Measurements from ENCODE around the gene RPH3AL. TPM values are rescaled to one million over a fixed set of nuclear protein-coding genes. Genes with fewer than 3 reads are reported as not detected.

Gene RPH3AL
- polyA plus RNA-seq, 1 donor from 2014 or later = 0.87 TPM

DNA sequence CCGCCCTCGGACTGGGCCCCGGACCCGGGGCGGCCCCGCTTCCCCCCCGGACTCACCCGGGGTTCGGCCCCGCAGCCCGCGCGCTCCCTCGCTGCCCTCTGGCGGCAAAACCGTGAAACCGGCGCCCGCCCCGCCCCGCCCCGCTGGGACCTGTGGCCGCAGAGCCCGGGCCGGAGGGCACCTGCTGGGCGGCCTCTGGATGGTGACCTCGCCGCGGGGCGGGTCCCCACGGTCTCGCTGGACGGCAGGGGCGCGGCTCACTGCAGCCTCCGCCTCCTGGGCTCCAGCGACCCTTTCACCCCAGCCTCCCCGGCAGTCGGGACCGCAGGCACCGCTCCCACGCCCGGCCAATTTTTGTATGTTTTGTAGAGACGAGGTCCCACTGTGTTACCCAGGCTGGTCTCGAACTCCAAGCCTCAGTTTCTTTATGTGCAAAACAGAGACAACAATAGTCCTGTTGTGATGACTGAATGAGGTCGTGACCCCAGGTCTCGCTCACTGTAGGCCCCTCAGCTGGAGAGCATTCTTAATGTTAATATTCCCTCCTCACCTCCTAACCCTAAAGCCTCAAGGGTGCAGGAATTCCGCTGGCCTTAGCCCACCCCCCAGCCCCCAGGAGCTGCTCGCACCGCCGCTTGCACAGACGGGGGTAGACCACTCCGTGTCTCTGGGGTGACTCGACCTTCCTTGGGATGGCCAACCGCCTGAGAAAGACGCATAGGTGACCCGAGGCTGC is 33.7 kb upstream of the RPH3AL start:
- Histone ChIP-seq H3K9me3 (ENCODE audit: low read length) (no peaks in the 10 kb centered on the region), H3K4me2 (ENCODE audit: low read length) (no peak overlapping the region), H3K27me3 (ENCODE audit: insufficient read depth, low read depth, low read length) (no peaks in the 10 kb centered on the region), H3K4me3 (ENCODE audit: low read length) (peak overlapping the region; percentile 49), H3F3A (ENCODE audit: insufficient read depth, low read length, poor library complexity, severe bottlenecking) (peaks cover 9% of the 10 kb centered on the region), H3K79me2 (replicated peaks; ENCODE audit: insufficient read depth, low read length) (no peaks in the 10 kb centered on the region), H3K9me2 (ENCODE audit: insufficient read depth, low read length) (no peaks in the 10 kb centered on the region), H3K9ac (ENCODE audit: low read length) (peak overlapping the region; percentile 29), H3K36me3 (ENCODE audit: insufficient read depth, low read length) (no peaks in the 10 kb centered on the region), H4K20me1 (ENCODE audit: insufficient read depth) (no peaks in the 10 kb centered on the region), H2AFZ (ENCODE audit: low read depth, low read length) (no peak overlapping the region), H3K27ac (ENCODE audit: low read length) (no peak overlapping the region)
- TF ChIP-seq SMC3 (conservative IDR thresholded peaks at IDR 0.05; ENCODE audit: poor library complexity) = peak; percentile 89
- no peak for TF ChIP-seq TAF1 (IDR thresholded peaks at IDR 0.05; ENCODE audit: low read depth)
- TF ChIP-seq, protein P1, sequence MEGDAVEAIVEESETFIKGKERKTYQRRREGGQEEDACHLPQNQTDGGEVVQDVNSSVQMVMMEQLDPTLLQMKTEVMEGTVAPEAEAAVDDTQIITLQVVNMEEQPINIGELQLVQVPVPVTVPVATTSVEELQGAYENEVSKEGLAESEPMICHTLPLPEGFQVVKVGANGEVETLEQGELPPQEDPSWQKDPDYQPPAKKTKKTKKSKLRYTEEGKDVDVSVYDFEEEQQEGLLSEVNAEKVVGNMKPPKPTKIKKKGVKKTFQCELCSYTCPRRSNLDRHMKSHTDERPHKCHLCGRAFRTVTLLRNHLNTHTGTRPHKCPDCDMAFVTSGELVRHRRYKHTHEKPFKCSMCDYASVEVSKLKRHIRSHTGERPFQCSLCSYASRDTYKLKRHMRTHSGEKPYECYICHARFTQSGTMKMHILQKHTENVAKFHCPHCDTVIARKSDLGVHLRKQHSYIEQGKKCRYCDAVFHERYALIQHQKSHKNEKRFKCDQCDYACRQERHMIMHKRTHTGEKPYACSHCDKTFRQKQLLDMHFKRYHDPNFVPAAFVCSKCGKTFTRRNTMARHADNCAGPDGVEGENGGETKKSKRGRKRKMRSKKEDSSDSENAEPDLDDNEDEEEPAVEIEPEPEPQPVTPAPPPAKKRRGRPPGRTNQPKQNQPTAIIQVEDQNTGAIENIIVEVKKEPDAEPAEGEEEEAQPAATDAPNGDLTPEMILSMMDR (IDR thresholded peaks at IDR 0.05; ENCODE audit: poor library complexity, severe bottlenecking) = peak; percentile 76
- no peak for TF ChIP-seq MXI1 (conservative IDR thresholded peaks at IDR 0.05; ENCODE audit: poor library complexity, severe bottlenecking)
- peak; percentile 83 for TF ChIP-seq RAD21 (conservative IDR thresholded peaks at IDR 0.05)

DNA sequence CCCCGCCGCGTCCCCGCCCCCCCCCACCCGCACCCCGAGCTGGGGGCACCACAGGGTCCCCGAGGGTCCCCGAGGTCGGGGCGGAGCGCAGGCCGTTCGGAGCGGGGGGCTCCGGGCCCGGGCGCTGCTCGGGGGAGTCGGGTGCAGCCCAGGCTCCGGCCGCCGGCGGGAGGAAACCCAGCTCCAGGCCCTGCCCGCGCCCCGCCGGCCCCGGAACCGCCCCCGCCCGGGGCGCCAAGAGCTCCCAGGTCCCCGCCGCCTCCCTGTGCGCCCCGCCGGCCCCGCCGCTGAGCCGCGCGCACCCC is 33.2 kb upstream of the RPH3AL start:
- peak overlapping the region; percentile 29 for H3K9ac ChIP-seq (ENCODE audit: low read length)
- H2AFZ ChIP-seq (ENCODE audit: low read depth, low read length) = no peak overlapping the region
- no peaks in the 10 kb centered on the region for H4K20me1 ChIP-seq (ENCODE audit: insufficient read depth)
- no peaks in the 10 kb centered on the region for H3K79me2 ChIP-seq (replicated peaks; ENCODE audit: insufficient read depth, low read length)
- H3K4me2 ChIP-seq (ENCODE audit: low read length) = no peak overlapping the region
- no peak for TF ChIP-seq MXI1 (conservative IDR thresholded peaks at IDR 0.05; ENCODE audit: poor library complexity, severe bottlenecking)
- no peaks in the 10 kb centered on the region for H3K9me2 ChIP-seq (ENCODE audit: insufficient read depth, low read length)
- H3K36me3 ChIP-seq (ENCODE audit: insufficient read depth, low read length) = no peaks in the 10 kb centered on the region
- H3K27ac ChIP-seq (ENCODE audit: low read length) = no peak overlapping the region
- no peak overlapping the region for H3K4me3 ChIP-seq (ENCODE audit: low read length)
- peaks cover 9% of the 10 kb centered on the region for H3F3A ChIP-seq (ENCODE audit: insufficient read depth, low read length, poor library complexity, severe bottlenecking)
- no peaks in the 10 kb centered on the region for H3K27me3 ChIP-seq (ENCODE audit: insufficient read depth, low read depth, low read length)
- no peaks in the 10 kb centered on the region for H3K9me3 ChIP-seq (ENCODE audit: low read length)

DNA sequence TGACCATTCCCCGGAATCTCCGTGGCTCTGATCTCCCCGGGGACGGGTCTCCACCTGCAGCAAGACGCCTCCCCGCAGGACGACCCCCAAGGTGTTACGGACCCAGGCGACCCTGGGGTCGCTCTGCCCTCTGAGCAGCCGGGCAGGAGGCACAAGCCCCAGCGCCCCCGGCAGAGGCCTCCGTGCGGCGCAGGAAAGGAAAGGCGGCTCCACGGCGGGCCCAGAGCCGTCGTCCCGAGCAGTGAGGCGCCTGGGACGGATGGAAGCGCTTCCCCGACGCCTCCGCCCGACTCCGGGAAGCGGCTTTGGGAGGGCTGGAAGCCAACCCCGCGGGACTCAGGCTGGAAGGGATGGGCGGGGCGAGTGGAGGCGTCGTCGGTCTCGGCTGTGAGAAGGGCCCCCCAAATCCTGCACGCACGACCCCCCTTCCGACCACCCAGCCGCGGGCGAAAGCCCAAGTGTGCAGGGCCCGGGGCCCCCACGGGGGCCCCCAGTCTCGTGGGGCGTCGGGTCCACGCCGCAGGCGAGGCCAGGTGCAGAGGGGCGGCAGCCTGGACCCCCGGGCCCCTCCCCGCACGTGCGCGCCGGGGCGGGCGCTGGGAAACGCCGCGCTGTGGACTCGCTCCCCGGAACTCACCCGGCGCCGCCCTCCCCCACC is 32.7 kb upstream of the RPH3AL start:
- Histone ChIP-seq H2AFZ (ENCODE audit: low read depth, low read length) (peak overlapping the region; percentile 8), H3K9me3 (ENCODE audit: low read length) (no peaks in the 10 kb centered on the region), H3K36me3 (ENCODE audit: insufficient read depth, low read length) (no peaks in the 10 kb centered on the region), H3K27me3 (ENCODE audit: insufficient read depth, low read depth, low read length) (no peaks in the 10 kb centered on the region), H3K4me2 (ENCODE audit: low read length) (no peak overlapping the region), H3F3A (ENCODE audit: insufficient read depth, low read length, poor library complexity, severe bottlenecking) (peaks cover 9% of the 10 kb centered on the region), H3K27ac (ENCODE audit: low read length) (no peak overlapping the region), H3K79me2 (replicated peaks; ENCODE audit: insufficient read depth, low read length) (no peaks in the 10 kb centered on the region), H3K9ac (ENCODE audit: low read length) (peak overlapping the region; percentile 43), H3K9me2 (ENCODE audit: insufficient read depth, low read length) (no peaks in the 10 kb centered on the region), H3K4me3 (ENCODE audit: low read length) (peak overlapping the region; percentile 58), H4K20me1 (ENCODE audit: insufficient read depth) (no peaks in the 10 kb centered on the region)
- TF ChIP-seq, protein P1 (IDR thresholded peaks at IDR 0.05; ENCODE audit: poor library complexity, severe bottlenecking) = peak; percentile 30
- no peak for TF ChIP-seq POLR2AphosphoS5 (IDR thresholded peaks at IDR 0.05)

Data from neural cell (in vitro differentiated cells).